RWPE1 (cell line): ENCODE measurements around the gene UFM1.

Experiments used
- CTCF ChIA-PET: fragments of 350-600 bp; sonication (Branson Sonifier 250); formaldehyde crosslinking; extraction: SDS; loops from one replicate; lab custom pipeline; 2021; lab: Yijun Ruan, JAX
- POLR2A ChIA-PET: fragments of 400-600 bp; formaldehyde crosslinking; extraction: SDS; loops from one replicate; lab custom pipeline; 2020; ENCODE audit warnings: antibody characterized with exemption; ENCODE audit not compliant: low non-redundant PET; lab: Yijun Ruan, JAX
- DNase-seq: peaks from one replicate; pipeline ENCODE4 v3.0.0; 2012; ENCODE audit warnings: low spot score
- H3K27ac ChIP-seq: fragments of 450-650 bp; 2 replicates; pipeline ENCODE4 v1.5.1; 2017
- TF ChIP-seq, protein P1 (sequence below): fragments of 450-650 bp; conservative IDR thresholded peaks from 2 replicates; pipeline ENCODE4 v1.5.1; 2017; ENCODE audit warnings: low read depth, mild to moderate bottlenecking

Gene UFM1

DNA sequence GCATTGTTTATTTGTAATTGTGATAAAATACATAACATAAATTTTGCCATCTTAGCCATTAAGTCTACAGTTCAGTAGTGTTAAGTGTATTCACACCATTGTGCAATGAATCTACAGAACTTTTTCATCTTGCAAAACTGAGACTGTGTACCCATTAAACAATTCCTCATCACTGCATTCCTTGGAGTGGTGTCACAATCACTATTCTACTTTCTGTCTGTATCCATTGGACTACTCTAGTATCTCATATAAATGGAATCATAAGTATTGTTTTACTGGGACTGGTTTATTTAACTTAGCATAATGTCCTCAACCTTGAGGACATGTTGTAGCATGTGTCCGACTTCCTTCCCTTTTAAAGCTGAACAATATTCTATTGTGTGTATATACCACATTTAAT lies 36.8 kb downstream of the UFM1 start:
- peak; percentile 13 for DNase-seq
- ChIA-PET POLR2A (no interaction called here), CTCF (no interaction called here)

DNA sequence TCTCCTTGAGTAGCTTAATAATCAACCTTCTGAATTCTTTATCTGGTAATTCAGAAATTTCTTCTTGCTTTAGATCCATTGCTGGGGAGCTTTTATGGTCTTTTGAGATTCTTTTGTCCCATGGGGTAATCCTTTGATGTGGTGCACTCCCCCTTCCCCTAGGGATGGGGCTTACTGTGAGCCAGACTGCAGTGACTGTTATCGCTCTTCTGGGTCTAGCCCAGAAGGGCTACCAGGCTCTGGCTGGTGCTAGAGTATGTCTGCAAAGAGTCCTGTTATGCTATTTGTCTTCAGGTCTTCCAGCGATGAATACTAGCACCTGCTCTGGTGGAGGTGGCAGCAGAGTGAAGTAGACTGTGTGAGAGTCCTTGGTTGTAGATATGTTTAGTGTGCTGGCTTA lies 41.7 kb downstream of the UFM1 start:
- POLR2A ChIA-PET: no interaction called here
- CTCF ChIA-PET: interaction anchor here (0.9 kb wide), 1 partner anchor 17 kb away, joined by 5 read pairs; no protein-coding TSS in a partner anchor
- TF ChIP-seq, protein P1, sequence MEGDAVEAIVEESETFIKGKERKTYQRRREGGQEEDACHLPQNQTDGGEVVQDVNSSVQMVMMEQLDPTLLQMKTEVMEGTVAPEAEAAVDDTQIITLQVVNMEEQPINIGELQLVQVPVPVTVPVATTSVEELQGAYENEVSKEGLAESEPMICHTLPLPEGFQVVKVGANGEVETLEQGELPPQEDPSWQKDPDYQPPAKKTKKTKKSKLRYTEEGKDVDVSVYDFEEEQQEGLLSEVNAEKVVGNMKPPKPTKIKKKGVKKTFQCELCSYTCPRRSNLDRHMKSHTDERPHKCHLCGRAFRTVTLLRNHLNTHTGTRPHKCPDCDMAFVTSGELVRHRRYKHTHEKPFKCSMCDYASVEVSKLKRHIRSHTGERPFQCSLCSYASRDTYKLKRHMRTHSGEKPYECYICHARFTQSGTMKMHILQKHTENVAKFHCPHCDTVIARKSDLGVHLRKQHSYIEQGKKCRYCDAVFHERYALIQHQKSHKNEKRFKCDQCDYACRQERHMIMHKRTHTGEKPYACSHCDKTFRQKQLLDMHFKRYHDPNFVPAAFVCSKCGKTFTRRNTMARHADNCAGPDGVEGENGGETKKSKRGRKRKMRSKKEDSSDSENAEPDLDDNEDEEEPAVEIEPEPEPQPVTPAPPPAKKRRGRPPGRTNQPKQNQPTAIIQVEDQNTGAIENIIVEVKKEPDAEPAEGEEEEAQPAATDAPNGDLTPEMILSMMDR: no peak
- H3K27ac ChIP-seq: no peak overlapping the region
- no peak for DNase-seq

More for the DNA sequence above, 36.8 kb downstream of the UFM1 start:
- no peak overlapping the region for H3K27ac ChIP-seq
- TF ChIP-seq, protein P1: no peak

DNA sequence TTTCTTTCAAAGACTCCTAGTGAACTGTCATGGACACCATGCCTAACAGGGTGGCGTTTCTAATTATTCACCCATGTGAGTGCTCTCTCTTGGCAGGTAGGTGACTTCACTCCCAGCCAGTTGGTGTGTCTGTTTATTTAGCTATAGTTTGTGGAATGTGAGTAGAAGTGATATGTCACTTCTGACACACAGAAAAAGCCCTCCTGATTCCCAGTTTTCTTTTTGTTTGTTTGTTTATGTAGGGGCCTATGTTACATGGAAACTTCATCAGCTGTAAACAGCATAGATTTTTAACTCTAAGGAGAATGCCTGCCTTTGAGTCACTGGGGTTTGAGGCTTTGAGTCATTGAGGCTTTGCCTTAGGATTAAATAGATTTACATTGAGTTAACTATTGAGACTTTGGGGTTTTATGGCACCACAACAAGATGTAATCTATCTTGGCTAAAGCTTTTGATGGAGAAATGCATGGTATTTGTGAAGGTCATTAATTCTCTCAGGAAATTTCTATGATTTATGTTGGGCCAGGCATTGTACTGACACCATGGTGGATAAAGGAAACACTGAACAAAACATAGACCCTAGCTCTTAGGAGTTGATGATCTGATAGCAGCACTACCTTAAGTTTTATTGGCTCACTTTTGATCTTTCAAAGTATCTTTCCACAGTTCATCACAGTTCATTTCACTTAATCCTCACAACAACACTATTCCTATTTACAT lies 45.3 kb downstream of the UFM1 start:
- no peak overlapping the region for H3K27ac ChIP-seq
- ChIA-PET POLR2A (no interaction called here), CTCF (no interaction called here)
- TF ChIP-seq, protein P1: no peak
- no peak for DNase-seq

DNA sequence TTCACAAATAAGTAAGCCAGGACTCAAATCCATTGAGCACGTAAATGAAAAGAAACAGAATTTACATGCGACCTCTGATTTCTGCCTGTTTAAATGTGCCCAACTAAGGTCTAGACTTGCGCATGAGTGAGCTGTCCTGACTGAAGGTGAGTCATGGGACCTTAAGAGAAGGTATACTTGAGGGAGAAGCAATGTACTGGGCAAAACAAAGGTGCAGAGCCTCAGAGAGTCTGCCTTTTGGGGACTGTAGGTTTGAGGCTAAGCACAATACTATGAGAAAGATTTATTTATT lies 45.8 kb downstream of the UFM1 start:
- CTCF ChIA-PET: no interaction called here
- TF ChIP-seq, protein P1: no peak
- peak; percentile 29 for DNase-seq
- POLR2A ChIA-PET: no interaction called here
- H3K27ac ChIP-seq: no peak overlapping the region

DNA sequence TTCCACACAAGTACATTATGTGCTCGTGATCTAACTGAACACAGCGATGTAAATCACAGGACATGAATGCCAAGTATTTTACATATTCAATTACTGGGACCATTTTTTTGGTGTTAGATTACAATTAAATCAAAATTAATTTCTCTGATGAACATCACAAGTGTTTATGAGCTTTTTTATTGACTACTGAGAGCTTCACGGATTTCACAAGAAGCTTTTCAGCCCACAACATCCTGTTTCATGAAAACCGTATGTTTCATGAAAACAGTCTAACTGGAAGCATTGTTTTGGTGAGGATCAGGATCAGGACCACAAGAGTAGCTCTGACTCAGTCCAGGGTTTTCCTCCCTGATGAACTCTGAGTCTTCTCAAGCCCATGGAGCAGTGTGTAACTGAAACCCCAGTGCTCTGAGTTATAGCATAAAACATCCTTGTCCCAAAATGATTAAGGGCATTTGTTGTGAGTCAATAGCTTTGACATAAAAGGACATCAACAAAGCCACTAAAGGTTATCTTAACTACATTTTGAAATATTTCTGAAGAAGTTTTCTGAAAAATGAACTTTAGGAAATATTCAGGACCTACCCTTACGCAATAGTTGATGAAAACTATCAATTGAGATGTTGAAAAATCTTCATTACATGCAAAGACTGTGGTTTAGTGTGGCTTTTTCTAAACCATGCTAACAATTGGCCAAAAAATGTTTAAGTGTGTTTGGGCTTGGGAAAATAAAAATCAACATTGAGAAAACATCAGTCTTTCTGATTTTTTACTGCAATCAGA lies 49.3 kb downstream of the UFM1 start:
- TF ChIP-seq, protein P1: no peak
- DNase-seq: no peak
- H3K27ac ChIP-seq: no peak overlapping the region
- CTCF ChIA-PET: interaction anchor here (0.6 kb wide), 1 partner anchor 14 kb away, joined by 3 read pairs; no protein-coding TSS in a partner anchor
- POLR2A ChIA-PET: no interaction called here

DNA sequence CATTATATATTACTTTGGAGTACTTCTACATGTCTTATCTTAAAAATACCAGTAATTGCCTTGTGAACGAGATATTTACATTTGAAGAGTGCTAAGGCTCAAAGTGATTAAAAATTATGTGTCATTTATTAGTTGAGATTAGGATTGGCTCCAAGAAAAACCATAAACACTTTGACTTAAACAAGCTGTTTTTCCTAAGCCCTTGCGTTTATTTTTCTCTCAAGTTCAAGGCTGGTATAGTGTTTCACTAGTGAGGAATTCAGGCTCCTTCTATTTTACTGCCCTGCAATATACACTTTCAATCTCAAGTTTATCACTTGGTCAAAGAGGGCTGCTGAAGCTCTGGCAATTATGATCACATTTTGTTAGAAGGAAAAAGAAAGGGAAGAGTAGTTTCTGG lies 49.9 kb downstream of the UFM1 start:
- TF ChIP-seq, protein P1: no peak
- DNase-seq: no peak
- ChIA-PET POLR2A (no interaction called here), CTCF (interaction anchor here (0.6 kb wide), 1 partner anchor 15 kb away, joined by 3 read pairs; no protein-coding TSS in a partner anchor)
- no peak overlapping the region for H3K27ac ChIP-seq
